ENCODE results near the gene ATG2A. TPM values are rescaled to one million over a fixed set of nuclear protein-coding genes. Genes with fewer than 3 reads are reported as not detected.

Gene ATG2A
- total and polyA plus RNA-seq, 2 of the 8 experiments (the other 6 are each of a cell fraction or from before 2014, with no cell fraction given) = 12.1 to 22.1 TPM

GRCh38 chr11:64874308-64875240 is 42.4 kb downstream of the ATG2A start (continued):
- TF ChIP-seq CHD7 (IDR thresholded peaks at IDR 0.05; ENCODE audit: insufficient replicate concordance, low read length) (no peak), PHF8 (conservative IDR thresholded peaks at IDR 0.05; ENCODE audit: low read depth, low read length) (no peak), CBX8 (IDR thresholded peaks at IDR 0.05; ENCODE audit: borderline replicate concordance, low read depth, low read length) (no peak), POLR2AphosphoS5 (IDR thresholded peaks at IDR 0.05; ENCODE audit: low read depth, low read length) (no peak), NANOG (IDR thresholded peaks at IDR 0.05; ENCODE audit: insufficient read depth, low read depth, low read length, poor library complexity, severe bottlenecking) (no peak), SP4 (IDR thresholded peaks at IDR 0.05; ENCODE audit: low read length) (no peak), KDM1A (IDR thresholded peaks at IDR 0.05; ENCODE audit: borderline replicate concordance, low read length) (no peak), HDAC2 (IDR thresholded peaks at IDR 0.05; ENCODE audit: borderline replicate concordance in 1 of 2, low read depth in 2 of 2, low read length in 2 of 2) (no peak)
